Glomerular visceral epithelial cell (primary cell): ENCODE data around the gene MRTO4.
"Not testable (repeated sequence)": the region's sequence is repeated elsewhere in the genome, so short reads cannot be mapped to it uniquely, and the experiment has no call there.

Source experiments
- DNase-seq: peaks from one replicate; pipeline ENCODE4 v3.0.0-alpha.2; 2016; ENCODE audit errors: extremely low spot score

Gene MRTO4

DNA sequence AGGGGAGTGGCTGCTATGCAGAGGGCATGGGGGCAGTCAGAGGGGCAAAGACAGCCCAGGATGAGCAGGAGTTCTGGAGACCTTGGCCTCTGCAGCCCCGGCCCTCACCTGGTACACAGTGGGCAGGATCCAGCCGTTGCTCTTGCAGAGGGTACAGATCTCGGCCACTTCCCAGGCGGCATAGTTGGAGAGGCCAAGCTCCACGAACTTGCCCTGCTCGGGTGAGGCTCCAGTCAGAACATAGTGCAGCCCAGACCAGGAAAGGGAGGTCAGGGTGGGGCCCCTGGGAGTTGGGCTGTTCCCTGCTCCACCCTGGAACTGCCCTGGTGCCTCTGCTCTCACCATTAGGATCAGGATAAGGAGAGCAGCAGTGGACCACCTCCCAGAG is 18.7 kb downstream of the MRTO4 start:
- not testable (repeated sequence) for DNase-seq

DNA sequence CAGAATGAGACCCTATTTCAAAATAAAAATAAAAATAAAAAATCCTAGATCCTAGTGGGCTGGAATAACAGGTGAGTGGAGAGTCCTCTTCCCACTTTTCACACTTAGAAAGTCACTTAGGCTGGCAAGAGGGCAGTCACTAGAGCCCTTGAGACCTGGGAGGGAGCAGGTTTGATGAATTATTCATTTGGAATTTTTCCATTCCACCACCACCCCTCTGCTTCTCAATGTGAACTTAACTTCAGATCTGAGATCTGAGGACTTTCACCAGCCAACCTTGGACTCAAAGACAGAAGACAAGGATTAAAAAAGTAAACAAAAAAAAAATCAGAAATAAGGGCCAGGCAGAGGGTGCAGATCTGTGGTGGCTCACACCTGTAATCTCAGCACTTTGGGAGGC is 20.5 kb downstream of the MRTO4 start:
- no peak for DNase-seq

DNA sequence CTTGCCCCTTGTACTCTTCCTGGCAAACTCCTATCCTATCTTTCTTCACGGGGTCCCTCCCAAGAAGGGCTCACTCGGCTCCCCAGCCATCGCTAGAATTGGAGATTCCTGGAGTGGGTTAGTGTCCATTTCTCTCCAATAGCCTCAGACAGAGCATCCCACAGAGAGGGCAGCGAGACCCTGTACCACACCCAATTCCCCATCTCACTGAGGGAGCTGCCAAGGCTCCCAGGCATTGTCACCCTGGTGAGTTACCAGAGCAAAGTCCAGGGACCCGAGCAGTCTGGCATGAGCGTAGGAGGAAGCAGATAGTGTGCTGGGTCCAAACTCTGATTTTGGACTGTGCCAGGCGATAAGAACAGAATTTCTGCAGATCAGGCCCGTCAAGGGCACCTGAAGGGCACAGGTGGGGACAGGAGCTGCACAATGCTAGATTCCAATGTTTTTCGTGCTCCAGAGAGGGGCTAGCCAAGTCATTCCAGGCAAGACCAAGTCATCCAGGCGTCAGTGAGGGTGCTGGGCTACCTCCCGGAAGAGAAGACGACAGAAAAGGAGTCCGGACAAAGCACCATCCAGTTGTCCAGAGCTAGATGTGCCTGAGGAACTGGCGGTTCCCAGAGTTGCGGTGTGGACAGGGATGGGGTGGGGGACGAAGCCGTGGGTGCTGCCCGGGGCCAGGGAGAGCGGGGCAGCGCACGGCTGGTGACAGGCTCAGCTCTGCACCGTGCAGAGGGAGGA is 21.7 kb downstream of the MRTO4 start:
- no peak for DNase-seq

DNA sequence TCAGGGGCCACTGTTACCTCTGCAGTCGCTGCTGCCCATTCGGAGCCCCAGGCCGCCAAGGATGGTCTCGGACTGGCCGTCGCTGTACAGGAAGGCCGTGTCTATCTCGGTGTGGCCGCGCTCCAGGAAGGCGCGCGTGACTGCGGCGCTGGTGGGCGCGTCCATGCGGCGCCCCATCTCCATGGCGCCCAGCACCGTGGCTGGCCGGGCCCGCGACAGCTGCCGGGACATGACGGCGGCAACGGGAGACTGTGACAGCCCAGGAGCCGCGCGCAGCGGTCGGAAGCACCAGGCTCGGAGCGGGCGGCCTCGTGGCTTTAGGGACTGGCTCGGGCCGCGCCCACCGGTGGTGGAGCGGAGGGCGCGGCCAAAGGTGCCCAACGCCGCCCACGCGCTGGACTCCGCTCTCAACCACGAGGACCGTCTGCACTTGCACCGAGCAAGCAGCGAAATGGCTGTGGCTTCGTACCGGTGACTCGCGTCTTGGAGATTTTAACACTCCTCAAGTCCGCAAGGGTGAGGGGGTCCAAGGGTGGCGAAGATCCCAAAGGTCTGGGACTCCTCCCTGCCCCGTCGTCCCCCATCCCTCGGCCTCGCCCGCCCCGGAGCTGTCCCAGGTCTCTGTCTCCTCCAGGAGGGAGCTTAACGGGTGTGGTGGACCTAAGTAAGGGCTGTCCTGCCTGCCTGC is 22.4 kb downstream of the MRTO4 start:
- not testable (repeated sequence) for DNase-seq

DNA sequence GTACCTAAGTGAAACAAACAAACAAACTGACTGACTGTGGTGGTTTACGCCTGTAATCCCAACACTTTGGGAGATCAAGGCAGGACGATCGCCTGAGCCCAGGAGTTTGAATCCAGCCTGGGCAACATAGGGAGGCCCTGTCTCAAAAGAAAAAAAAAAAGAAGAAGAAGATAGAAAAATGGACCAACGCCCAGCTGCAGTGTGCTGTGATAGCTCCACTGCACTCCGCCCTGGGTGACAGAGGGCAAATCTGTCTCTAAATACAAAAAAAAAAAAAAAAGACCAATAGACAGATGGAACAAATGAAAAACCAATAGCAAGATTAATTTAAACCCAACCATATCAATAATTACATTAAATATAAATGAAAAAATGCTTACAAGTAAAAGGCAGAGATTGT is 23.0 kb downstream of the MRTO4 start:
- DNase-seq = no peak

DNA sequence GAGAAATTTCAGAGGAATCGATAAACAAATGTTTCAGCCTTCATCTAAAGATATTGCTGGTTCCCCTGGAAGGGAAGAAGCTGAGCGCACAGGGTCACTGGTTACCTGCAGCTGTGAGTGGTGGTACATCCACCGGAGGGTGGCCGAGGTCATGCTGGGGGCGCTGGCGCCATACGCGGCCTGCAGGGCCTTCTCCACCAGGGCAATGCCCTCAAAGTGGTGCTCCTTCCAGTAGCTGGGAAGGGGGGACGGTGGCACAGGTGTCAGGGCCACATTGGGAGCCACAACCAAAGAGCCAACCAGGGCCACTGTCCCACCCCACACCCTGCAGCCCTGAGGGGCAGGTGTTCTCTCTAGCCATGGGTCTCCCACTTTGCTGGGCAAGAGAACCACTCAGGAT is 32.3 kb downstream of the MRTO4 start:
- no peak for DNase-seq

DNA sequence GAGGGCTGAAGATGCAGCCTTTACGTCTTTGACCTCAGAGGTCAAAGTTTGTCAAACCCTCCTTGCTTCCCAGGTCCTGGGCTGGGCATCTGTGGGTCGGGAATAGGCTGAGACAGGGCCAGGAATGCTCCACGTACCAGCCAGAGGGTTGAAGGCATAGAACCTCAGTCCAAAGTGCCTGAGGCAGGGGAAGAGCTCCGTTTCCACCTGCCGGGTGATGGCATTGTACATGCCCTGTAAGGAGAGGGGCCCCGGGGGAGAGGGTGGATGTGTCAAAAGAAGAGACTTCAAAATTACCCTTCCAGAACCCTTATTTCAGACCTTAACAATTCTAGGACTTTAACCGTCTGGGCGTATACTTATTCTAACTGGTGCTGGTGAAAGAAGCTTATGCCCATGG is 33.3 kb downstream of the MRTO4 start:
- no peak for DNase-seq

DNA sequence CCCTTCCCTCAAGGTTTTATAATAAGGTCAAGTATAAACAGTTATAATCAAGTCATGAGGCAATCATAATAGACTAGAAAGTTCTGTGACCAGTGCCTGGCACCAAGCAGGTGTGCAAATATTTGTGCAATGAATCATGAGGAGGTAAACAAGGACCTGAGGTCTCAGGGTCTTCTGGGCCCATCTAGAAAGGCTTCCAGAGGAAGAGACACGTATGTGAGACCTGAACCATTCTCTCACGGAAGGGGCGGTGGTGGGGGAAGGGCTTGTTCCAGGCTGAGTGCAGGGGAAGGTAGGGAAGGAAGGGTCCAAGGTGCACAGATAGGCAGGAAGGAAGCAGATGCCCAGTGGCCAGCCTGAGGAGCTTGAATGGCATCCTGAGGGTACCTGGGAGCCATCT is 33.8 kb downstream of the MRTO4 start:
- not testable (repeated sequence) for DNase-seq

DNA sequence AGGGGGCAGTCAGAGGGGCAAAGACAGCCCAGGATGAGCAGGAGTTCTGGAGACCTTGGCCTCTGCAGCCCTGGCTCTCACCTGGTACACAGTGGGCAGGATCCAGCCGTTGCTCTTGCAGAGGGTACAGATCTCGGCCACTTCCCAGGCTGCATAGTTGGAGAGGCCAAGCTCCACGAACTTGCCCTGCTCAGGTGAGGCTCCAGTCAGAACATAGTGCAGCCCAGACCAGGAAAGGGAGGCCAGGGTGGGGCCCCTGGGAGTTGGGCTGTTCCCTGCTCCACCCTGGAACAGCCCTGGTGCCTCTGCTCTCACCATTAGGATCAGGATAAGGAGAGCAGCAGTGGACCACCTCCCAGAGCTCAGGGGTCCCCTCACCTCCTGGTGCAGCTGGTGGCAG is 34.2 kb downstream of the MRTO4 start:
- DNase-seq = not testable (repeated sequence)

DNA sequence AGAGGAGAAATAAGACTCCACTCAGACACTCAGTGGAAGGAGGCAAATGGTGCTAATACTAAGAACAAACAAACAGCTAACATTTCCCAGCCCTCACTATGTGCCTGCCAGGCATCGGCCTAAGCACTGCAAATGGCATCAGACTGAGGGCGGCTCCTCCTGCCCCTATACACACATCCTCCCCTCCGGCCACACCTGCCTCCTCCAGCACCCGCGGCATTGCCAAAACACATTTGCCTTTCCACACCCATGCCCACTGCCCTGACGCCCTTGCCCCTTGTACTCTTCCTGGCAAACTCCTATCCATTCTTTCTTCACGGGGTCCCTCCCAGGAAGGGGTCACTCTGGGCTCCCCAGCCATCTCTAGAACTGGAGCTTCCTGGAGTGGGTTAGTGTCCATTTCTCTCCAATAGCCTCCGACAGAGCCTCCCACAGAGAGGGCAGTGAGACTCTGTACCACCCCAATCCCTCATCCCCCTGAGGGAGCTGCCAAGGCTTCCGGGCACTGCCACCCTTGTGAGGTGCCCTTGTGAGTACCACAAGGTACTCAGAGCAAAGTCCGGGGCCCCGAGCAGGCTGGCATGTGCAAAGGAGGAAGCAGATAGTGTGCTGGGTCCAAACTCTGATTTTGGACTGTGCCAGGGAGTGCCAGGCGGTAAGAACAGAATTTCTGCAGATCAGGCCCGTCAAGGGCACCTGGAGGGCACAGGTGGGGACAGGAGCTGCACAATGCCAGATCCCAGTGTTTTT is 36.0 kb downstream of the MRTO4 start:
- DNase-seq = no peak

DNA sequence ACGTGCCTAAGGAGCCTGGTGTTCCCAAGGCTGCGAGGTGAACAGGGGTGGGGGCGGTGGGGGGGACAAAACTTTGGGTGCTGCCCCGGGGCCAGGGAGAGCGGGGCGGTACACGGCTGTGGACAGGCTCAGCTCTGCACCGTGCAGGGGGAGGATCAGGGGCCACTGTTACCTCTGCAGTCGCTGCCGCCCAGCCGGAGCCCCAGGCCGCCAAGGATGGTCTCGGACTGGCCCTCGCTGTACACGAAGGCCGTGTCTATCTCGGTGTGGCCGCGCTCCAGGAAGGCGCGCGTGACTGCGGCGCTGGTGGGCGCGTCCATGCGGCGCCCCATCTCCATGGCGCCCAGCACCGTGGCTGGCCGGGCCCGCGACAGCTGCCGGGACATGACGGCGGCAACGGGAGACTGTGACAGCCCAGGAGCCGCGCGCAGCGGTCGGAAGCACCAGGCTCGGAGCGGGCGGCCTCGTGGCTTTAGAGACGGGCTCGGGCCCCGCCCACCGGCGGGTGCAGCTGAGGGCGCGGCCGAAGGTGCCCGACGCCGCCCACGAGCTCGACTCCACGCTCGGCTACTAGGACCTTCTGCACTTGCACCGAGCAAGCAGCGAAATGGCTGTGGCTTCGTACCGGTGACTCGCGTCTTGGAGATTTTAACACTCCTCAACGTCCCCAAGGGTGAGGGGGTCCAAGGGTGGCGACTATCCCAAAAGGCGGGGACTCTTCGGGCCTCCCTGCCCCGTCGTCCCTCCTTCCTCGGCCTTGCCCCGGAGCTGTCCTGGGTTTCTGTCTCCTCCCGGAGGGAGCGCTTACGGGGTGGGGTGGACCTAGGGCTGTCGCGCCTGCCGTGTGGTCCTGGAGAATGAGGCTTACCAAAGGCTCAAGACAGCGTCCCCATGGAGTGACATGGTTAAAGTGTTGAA is 37.0 kb downstream of the MRTO4 start, which contains the start of gene AKR7A3:
Gene AKR7A3, minus strand, starts transcription at position 447 of the 918 bp plus-strand sequence. Its CDS starts 61 bp downstream, at position 386.
- DNase-seq = not testable (repeated sequence)

DNA sequence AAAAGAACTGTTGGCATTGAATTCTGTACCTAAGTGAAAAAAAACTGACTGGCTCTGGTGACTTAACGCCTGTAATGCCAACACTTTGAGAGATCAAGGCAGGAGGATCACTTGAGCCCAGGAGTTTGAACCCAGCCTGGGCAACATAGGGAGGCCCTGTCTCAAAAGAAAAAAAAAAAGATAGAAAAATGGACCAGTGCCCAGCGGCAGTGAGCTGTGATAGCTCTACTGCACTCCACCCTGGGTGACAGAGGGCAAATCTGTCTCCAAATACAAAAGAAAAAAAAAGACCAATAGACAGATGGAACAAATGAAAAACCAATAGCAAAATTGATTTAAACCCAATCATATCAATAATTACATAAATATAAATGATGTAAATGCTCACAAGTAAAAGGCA is 37.6 kb downstream of the MRTO4 start:
- DNase-seq = no peak

DNA sequence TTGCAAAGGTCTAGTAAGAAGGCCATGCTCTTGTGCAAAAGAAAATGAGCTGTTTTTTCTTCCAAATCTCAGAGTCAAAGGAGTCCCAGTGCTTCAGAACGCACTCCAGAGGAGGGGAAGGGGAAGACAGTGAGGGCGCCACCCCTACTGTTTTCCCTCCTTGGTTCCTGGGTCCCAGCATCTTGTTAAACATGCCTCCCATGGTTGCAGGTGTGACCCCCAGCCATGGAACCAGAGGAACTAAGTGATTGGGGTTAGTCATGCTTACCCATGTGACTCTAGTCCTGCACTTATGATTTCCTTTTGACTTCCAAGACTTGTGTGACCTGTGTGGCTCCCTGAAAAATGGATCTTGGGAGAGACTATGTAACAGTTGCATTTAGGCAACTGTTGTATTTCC is 43.0 kb downstream of the MRTO4 start:
- DNase-seq = no peak

DNA sequence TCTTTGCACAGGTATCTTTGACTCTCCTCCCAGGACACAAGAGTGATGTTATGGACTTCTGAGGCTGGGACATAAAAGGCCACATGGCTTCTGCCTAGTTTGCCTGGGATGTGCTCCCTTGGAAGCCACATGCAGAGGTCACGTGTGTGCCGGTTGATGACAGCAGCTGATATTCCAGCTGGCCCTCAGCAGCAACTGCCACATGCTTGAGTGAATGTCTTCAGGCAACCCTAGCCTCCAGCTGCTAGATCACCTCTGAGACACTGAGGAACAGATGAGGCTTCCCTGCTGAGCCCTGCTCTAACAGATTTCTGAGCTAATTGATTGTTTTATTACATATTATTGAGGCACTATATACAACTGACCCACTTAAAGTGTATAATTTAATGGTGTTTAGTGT is 48.6 kb downstream of the MRTO4 start:
- DNase-seq = no peak

DNA sequence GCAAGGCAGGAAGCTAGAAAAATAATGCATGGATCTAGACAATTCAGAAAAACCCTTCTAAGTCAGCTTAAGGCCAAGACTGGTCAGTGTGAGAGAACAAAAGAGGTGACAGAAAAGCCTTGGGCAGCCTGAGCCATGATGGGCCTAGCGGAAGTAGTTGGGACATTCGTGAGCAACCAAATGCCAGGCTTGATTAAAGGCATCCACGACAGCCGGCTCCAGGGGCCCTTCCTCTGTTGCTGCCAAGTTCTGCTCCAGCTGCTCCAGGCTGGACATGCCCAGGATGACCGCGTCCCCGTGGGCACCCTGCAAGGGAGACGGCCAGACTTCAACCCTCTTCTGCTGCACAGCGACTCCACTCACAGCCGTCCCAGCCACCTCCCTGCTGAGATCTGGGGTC is 52.5 kb downstream of the MRTO4 start:
- DNase-seq = not testable (repeated sequence)

DNA sequence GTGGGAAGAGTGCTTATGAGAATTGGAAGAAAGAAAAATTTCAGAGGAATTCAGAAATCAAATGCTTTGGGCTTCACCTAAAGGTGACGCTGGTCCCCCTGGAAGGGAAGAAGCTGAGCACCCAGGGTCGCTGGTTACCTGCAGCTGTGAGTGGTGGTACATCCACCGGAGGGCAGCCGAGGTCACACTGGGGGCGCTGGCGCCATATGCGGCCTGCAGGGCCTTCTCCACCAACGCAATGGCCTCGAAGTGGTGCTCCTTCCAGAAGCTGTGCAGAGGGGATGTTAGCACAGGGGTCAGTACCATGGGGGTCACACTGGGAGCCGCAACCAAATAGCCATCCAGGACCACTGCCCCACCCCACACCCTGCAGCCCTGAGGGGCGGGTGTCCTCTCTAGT is 54.3 kb downstream of the MRTO4 start:
- DNase-seq = no peak

DNA sequence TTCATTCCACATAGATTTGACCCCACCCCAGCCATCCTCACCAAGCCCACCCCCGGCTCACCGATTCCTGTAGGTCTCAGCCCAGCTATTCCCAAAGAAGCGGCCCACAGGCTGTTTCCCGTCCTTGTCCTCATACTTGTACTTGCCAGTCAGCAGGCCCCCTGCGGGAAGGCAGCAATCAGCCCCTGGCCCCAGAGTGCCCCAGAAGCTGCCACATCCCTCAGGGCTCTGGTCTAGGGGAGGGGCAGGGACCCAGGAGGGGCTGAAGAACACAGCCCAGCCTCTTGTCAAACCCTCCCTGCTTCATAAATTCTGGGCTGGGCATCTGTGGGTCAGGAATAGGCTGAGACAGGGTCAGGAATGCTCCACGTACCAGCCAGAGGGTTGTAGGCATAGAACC is 55.3 kb downstream of the MRTO4 start:
- DNase-seq = no peak

DNA sequence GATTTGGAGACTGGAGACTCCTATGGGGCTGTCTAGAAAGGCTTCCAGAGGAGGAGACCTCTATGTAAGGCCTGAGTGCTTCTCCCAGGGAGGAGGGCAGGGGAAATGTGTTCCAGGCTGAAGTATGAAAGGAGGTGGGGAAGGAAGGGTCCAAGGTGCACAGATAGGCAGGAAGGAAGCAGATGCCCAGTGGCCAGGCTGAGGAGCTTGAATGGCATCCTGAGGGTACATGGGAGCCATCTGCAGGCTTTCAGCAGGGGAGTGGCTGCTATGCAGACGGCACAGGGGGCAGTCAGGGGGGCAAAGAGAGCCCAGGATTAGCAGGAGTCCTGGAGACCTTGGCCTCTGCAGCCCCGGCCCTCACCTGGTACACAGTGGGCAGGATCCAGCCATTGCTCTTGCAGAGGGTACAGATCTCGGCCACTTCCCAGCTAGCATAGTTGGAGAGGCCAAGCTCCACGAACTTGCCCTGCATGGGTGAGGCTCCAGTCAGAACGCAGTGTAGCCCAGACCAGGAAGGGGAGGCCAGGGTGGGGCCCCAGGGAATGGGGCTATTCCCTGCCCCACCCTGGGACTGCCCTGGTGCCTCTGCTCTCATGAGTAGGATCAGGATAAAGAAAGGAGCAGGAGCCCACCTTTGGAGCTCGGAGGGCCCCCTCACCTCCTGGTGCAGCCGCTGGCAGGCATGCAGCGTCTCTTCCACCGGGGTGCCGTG is 56.3 kb downstream of the MRTO4 start:
- no peak for DNase-seq

DNA sequence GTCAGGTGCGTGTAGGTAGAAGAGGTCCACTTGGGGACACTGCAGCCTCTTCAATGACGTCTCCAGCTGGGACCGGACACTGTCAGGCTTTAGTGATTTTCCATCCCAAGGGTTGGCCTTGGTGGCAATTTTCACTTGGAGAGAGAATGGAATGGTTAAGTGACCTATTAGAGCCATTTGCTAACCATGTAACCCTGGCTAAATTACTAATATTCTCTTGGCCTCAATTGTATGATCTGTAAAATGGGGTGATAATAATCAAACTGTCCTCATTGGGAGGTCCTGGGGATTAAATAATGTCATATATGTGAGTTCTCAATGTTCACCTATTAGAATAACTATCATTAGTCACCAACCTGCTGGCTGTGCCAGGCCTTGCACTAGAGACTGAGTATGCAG is 56.9 kb downstream of the MRTO4 start:
- no peak for DNase-seq

DNA sequence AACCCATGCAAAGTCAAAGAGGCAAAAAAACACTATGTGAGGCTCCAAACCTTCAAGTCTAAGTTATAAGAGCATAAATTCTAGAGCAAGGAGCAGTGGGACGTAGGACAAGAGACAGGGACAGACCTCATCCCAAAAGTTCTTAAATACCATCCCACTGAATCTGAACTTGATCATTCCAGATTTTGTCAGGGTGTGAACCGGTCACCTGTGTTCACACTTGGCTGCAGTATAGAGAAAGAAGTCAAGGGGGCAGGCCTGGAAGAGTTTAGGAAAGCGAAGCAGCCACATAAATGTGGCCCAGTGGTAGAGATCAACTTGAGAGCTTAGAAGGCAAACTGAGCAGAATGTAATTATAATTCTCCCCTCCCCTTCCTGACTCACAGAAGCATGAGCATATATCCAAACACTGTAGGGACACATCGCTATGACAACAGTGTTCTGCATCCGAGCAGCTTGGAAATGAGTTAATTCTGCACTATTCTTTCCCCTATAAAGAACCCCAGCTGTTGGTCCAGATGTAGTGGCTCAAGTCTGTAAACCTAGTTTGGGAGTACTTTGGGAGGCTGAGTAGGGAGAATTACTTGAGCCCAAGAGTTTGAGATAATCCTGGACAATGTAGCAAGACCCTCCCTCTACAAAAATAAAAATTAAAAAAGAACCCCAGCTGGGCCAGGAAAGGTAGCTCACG is 57.7 kb downstream of the MRTO4 start:
- peak; percentile 53 for DNase-seq
